Measurements from ENCODE around the gene ARHGAP18.

The ARHGAP18 gene

GRCh38 chr6:129709769-129710449 is at the start of gene ARHGAP18:
TSS of gene ARHGAP18 (minus strand) at chr6:129710177. CDS start at chr6:129710136, 41 bp downstream.
- DNase-seq, result peak; percentile 68 to 84

GRCh38 chr6:129755787-129756186 is 45.8 kb upstream of the ARHGAP18 start:
- DNase-seq, result no peak

GRCh38 chr6:129754750-129755149 is 44.8 kb upstream of the ARHGAP18 start:
- DNase-seq, result no peak

- DNase-seq, result no peak
Measured at GRCh38 chr6:129753422-129753821, 43.4 kb upstream of the ARHGAP18 start.

- DNase-seq, result no peak
Measured at GRCh38 chr6:129751384-129751783, 41.4 kb upstream of the ARHGAP18 start.

GRCh38 chr6:129750360-129750759 is 40.4 kb upstream of the ARHGAP18 start:
- DNase-seq, result no peak

DNA sequence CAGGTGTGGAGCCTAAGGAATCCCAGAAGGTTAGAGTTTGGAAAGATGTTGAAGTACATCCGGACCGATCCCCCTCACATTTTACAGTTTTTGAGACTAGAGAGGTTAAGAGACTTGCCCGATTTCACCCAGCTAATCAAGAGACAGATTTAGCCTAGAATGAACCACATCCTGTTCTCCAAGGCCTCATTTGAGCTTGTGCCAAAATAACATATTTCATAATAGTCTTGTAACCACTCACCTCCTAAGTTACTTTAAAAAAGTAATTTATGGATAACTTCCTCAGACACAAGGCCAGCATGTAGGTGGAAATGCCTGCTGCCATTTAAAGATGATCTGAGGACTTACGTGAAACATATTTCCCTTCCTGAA is 39.8 kb upstream of the ARHGAP18 start:
- DNase-seq, result no peak

GRCh38 chr6:129748901-129749748 is 39.1 kb upstream of the ARHGAP18 start:
- no peak for DNase-seq

GRCh38 chr6:129748212-129748900 is 38.4 kb upstream of the ARHGAP18 start:
- peak; percentile 18 to 77 for DNase-seq

GRCh38 chr6:129747588-129748112 is 37.7 kb upstream of the ARHGAP18 start:
- no peak for DNase-seq

GRCh38 chr6:129744880-129745237 is 34.9 kb upstream of the ARHGAP18 start:
- no peak for DNase-seq

DNA sequence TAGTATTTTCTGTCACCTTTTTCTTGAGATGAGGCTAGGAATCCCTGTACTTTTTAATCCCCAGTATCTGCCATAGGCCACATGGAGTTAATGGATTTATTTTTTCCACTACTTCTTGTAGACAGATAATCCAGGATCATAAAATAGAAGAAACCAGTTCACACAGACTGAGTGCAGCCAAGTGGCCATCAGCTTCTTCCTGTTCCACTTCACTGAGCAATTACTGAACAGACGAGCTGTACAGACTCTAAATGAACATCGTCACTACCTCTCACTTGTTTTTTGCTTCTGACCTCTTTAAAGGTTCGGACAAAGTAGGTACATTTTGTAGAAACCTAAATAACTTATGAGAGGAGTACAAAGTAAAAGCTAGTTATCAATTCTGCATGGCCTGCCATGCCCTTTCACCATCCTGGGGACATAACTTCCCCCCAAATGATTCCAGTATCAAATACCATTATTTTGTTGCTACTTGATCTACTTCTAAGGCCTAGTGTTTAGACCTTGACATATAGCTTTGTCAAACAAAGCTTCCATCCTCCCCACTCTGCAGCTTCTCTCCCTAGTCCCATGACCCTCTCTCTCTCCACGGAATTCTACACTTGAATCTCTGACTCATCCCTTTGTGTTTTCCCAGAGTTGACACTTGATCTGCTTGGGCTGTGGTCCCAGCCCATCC is 34.4 kb upstream of the ARHGAP18 start:
- DNase-seq, result peak; percentile 52 to 70

DNA sequence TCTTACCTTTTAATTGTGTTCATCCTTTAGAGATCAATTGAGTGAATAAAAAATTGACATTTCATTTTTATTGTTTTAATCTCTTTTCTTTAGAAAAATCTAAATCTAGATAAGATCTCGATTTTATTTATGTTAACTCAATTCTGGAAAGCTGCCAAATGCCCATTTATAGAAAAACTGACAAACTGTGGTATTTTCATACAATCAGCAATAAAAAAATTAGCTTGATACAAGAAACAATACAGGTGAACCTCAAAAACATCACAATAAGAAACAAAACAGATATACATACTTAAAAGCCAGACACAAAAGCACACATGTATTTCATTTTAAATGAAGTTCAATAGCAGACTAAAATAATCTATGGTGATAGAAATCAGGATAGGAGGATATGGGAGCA is 30.0 kb upstream of the ARHGAP18 start:
- no peak for DNase-seq

DNA sequence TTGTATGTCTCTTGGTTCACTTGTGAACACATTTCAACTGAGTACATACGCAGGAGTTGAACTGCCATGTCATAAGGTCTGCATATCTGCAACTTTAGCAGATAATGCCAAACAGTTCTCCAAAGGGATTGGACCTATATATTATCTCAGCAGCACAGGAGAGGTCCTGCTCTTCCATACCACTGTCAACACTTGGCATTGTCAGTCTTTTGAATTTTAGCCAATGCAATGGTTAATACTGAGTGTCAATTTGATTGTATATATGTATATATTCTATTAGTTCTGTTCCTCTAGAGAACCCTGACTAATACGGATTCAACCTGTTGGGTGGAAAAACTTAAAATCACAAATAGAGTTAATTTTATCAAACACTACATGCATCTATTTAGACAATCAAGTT is 26.1 kb upstream of the ARHGAP18 start:
- DNase-seq, result no peak

DNA sequence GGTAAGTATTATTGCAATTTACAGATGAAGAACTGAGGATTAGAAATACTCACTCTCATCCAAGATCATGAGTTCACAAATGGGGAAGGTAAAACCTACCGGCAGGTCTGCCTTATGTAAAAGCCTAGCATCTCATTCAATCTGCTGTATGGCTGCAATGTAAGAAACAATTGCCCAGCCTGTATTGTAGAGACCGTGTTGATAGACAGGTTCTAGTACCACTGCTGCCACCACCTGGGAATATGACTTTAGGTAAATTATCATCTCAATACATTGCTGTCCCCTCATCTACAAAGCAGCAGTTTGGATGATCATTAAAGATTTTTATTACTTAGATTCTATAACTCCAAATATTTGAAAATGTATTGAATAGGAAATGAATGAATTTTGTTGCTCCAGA is 23.3 kb upstream of the ARHGAP18 start:
- DNase-seq, result no peak

DNA sequence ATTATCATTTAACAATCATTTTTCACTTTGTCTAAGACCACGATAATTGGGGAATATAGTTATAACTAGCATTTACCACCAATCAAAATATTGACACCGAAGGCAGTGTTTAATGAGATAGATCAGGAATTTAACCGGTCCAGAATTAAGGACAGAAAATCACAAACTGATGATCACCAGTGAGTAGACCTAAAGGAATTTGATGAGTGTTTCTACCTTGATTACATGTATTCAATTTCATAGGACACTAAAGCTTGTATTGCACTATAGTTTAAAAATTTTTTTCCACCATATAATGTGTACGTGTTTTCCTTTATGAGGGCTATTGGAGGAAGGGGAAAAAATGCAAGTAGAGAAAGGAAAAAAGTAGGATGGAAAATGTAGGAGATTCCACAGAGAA is 22.6 kb upstream of the ARHGAP18 start:
- no peak for DNase-seq

GRCh38 chr6:129732034-129732433 is 22.1 kb upstream of the ARHGAP18 start:
- DNase-seq, result no peak

DNA sequence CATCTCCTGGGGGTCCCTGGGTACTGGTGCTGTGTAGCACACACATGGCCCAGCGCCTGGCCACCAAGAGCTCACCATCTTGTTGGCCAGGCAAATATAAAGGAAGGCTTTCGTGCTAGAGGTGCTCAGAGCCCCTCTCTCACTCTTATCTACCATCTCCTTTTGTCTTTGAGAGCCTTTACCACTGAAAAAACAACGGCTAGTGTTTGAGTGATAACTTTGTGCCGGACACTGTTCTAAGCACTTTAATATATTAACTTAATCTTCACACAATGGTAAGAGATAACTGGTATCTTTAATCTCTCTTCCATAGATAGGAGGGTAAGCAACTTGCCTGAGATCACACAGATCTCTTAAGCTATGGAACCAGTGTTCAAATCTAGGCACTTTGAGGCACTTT is 21.5 kb upstream of the ARHGAP18 start:
- DNase-seq, result no peak

DNA sequence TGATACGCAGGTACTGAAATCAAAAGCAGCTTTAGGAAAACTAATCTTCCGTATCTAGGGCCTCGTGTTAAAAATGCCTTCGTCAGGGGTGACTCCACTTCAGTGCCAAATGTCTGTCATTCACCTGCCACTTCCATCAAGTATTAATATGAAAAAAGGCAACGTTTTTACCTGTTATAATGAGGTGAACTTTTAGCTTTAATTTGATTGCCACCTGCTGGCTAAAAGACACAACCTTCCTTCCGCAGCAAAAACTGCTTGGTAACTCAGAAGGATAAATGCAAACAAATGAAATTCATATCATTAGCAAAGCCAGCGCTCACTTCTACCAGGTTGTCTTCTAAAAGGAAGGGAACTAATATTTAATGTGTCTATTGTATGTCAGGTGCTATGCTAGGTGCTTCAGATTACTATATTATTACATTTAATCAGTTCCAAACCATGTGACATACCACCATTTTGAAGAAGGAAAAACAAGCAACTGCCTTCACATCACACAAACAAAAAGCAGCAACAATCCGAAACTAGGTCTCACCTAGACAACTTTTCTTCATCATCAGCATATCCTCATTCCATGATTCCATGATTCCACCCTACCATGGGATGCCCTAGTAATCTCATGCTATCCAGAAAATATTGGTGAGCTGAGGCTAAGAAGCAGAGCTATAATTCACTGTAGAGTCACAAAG is 20.6 kb upstream of the ARHGAP18 start:
- DNase-seq, result peak; percentile 12 to 30

- no peak for DNase-seq
Measured at GRCh38 chr6:129726650-129727049, 16.7 kb upstream of the ARHGAP18 start.

DNA sequence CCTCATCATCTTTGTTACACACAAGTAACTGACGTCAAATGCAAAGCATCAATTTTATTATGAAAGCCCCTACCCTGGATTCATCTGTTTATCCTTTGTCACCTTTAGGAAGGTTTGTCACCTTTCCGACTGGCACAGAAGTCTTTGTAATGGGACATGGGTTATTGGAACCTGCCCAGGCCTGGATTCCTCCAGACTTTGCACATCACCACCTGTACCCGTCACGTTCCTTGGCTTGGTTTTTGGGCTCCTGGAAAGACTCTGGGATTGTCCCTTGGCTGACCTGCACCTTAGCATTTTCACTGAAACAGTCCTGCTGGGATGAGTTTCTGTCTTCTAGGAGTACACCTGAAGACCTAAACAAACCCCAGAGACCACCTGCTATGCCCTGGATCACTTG is 15.4 kb upstream of the ARHGAP18 start:
- no peak for DNase-seq

DNA sequence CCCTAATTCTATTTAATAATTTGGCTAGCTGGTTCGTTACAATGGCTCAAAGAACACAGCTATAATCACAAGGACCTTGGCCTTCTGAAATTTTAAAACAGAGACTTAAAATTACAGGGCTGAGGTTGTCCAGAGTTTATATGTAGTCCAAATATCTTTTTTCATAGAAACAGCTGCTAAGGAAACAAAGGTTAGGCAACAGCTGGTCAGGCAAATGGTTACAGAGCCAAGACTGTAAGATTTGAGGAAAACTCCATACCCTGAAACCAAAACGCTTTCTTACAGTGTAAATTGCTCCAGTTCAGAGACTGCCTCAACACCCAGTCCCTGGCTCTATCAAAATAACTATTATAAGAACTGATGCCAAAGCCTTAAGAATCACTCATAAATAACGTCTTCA is 9.7 kb upstream of the ARHGAP18 start:
- no peak for DNase-seq
